Breast epithelium (tissue), 3 donors: ENCODE measurements around the gene TNNI3K.

Experiments used
- CTCF ChIP-seq, 3 donors: fragments of 450-650 bp; IDR thresholded peaks; one replicate each; pipeline ENCODE4 v1.5.1; 2016 to 2017; ENCODE audit warnings: antibody characterized with exemption in 3 of 3, mild to moderate bottlenecking in 3 of 3, moderate library complexity in 3 of 3
- POLR2A ChIP-seq: fragments of 450-650 bp; IDR thresholded peaks from one replicate; pipeline ENCODE4 v1.6.1; 2016; ENCODE audit warnings: antibody characterized with exemption, mild to moderate bottlenecking, moderate library complexity
- POLR2AphosphoS5 ChIP-seq, 3 donors: sonication (generic); formaldehyde crosslinking; IDR thresholded peaks; one replicate each; pipeline ENCODE4 v1.6.1; 2017; ENCODE audit warnings: antibody characterized with exemption in 3 of 3

GRCh38 chr1:74470251-74470650, 235.1 kb downstream of the TNNI3K start:
- TF ChIP-seq POLR2AphosphoS5 (IDR thresholded peaks at IDR 0.05) (no peak), CTCF (IDR thresholded peaks at IDR 0.05) (no peak), POLR2A (no peak)
